Measurements from ENCODE around the gene ADRM1.

DNA sequence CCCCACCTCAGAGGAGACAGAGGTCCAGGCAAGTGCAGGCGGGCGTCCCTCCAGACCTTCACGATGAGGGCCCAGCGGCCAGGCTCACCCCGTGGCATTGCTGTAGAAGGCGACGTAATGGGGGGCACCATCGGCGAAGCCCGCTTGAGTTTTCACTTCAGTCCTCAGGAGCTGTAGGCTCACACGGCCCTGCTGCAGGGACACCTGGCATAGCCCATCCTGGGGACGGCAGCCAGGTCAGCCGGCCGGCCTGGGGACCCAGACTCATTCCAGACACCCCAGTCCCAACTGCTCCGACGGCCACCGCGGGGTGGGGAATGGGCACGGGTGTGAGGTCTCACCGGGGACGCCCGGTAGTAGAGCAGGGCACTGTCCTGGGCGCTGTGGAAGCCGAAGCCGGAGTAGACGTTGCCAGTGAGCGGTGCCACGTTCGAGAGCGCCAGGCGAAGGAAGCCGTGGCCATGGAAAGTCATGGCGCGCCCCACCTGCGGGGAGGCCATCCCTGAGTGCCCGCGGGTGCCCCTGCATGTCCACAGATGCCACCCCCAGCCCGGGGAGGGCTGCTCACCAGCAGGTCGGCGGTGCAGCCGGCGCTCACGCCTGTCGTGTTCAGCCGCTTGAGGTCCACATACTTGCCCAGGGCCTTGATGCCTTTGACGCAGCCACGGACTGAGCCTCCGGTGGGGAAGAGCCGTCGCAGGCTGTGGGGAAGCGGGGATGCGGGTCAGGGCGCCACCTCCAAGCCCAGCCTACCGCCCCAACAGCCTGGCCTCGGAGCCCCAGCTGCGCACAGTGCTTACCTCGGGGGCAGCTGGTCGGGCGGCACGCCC, 9.2 kb downstream of the ADRM1 start:
- TF ChIP-seq POLR2AphosphoS5 (IDR thresholded peaks at IDR 0.05) (no peak), CTCF (IDR thresholded peaks at IDR 0.05) (no peak), POLR2A (IDR thresholded peaks at IDR 0.05) (no peak), EP300 (IDR thresholded peaks at IDR 0.05) (no peak)

Data from sigmoid colon (tissue), 4 donors.